ENCODE results near the gene MLLT3. TPM values are rescaled to one million over a fixed set of nuclear protein-coding genes. Genes with fewer than 3 reads are reported as not detected.

MLLT3 gene
- total RNA-seq, 1 experiment from 2014 or later: 21.6 TPM

GRCh38 chr9:20397348-20397747 lies 225.0 kb downstream of the MLLT3 start:
- Histone ChIP-seq H3K4me3 (no peak overlapping the region), H4K20me1 (ENCODE audit: insufficient read depth) (no peaks in the 10 kb centered on the region), H3K9me3 (ENCODE audit: insufficient read depth, low read depth) (no peaks in the 10 kb centered on the region), H3K4me2 (no peak overlapping the region), H3K27ac (no peak overlapping the region), H3K9me2 (ENCODE audit: insufficient read depth) (no peaks in the 10 kb centered on the region), H3F3A (ENCODE audit: insufficient read depth, low read depth) (no peaks in the 10 kb centered on the region), H3K4me1 (replicated peaks; ENCODE audit: insufficient read depth) (no peaks in the 10 kb centered on the region), H3K36me3 (ENCODE audit: low read depth) (no peaks in the 10 kb centered on the region), H2AFZ (no peak overlapping the region), H3K27me3 (ENCODE audit: insufficient read depth, low read depth) (no peaks in the 10 kb centered on the region), H3K79me2 (ENCODE audit: low read depth) (no peaks in the 10 kb centered on the region)
- POLR2A ChIA-PET (ENCODE audit: unreplicated experiment): no interaction called here
- CTCF ChIA-PET: no interaction called here
- no TSS peak for BruUV-seq (replicated peaks)
- DNase-seq: no peak
- no peak for TF ChIP-seq EZH2 (IDR thresholded peaks at IDR 0.05; ENCODE audit: low read depth)
- no peak for TF ChIP-seq CTCF (conservative IDR thresholded peaks at IDR 0.05)
- intact Hi-C loops (cut with micrococcal nuclease; ENCODE audit: unreplicated experiment): no loop called here

- no peak overlapping the region for H3K4me2 ChIP-seq
- no peaks in the 10 kb centered on the region for H3K27me3 ChIP-seq (ENCODE audit: insufficient read depth, low read depth)
- BruUV-seq (replicated peaks): no TSS peak
- H3K27ac ChIP-seq: no peak overlapping the region
- no peaks in the 10 kb centered on the region for H3K9me2 ChIP-seq (ENCODE audit: insufficient read depth)
- H3F3A ChIP-seq (ENCODE audit: insufficient read depth, low read depth): no peaks in the 10 kb centered on the region
- H3K9me3 ChIP-seq (ENCODE audit: insufficient read depth, low read depth): no peaks in the 10 kb centered on the region
- intact Hi-C loops (cut with micrococcal nuclease; ENCODE audit: unreplicated experiment): no loop called here
- no peak for DNase-seq
- ChIA-PET CTCF (no interaction called here), POLR2A (ENCODE audit: unreplicated experiment) (no interaction called here)
- no peaks in the 10 kb centered on the region for H3K4me1 ChIP-seq (replicated peaks; ENCODE audit: insufficient read depth)
- no peaks in the 10 kb centered on the region for H3K36me3 ChIP-seq (ENCODE audit: low read depth)
- no peak overlapping the region for H2AFZ ChIP-seq
- H4K20me1 ChIP-seq (ENCODE audit: insufficient read depth): no peaks in the 10 kb centered on the region
- no peak for TF ChIP-seq EZH2 (IDR thresholded peaks at IDR 0.05; ENCODE audit: low read depth)
- no peak for TF ChIP-seq CTCF (conservative IDR thresholded peaks at IDR 0.05)
- H3K4me3 ChIP-seq: no peak overlapping the region
- H3K79me2 ChIP-seq (ENCODE audit: low read depth): no peaks in the 10 kb centered on the region
These were observed 225.8 kb downstream of the MLLT3 start for GRCh38 chr9:20396509-20396908.

- intact Hi-C loops (cut with micrococcal nuclease; ENCODE audit: unreplicated experiment): no loop called here
- CTCF ChIA-PET: no interaction called here
- H3K4me1 ChIP-seq (replicated peaks; ENCODE audit: insufficient read depth): no peaks in the 10 kb centered on the region
- H3K9me3 ChIP-seq (ENCODE audit: insufficient read depth, low read depth): no peaks in the 10 kb centered on the region
- H3K9me2 ChIP-seq (ENCODE audit: insufficient read depth): no peaks in the 10 kb centered on the region
- no peak overlapping the region for H3K4me2 ChIP-seq
- no peak overlapping the region for H2AFZ ChIP-seq
- TF ChIP-seq CTCF (conservative IDR thresholded peaks at IDR 0.05) (no peak), EZH2 (IDR thresholded peaks at IDR 0.05; ENCODE audit: low read depth) (no peak)
- H3F3A ChIP-seq (ENCODE audit: insufficient read depth, low read depth): no peaks in the 10 kb centered on the region
- H3K27me3 ChIP-seq (ENCODE audit: insufficient read depth, low read depth): no peaks in the 10 kb centered on the region
- BruUV-seq (replicated peaks): no TSS peak
- no peak for DNase-seq
- POLR2A ChIA-PET (ENCODE audit: unreplicated experiment): no interaction called here
- no peak overlapping the region for H3K4me3 ChIP-seq
- H4K20me1 ChIP-seq (ENCODE audit: insufficient read depth): no peaks in the 10 kb centered on the region
- H3K79me2 ChIP-seq (ENCODE audit: low read depth): no peaks in the 10 kb centered on the region
- H3K36me3 ChIP-seq (ENCODE audit: low read depth): no peaks in the 10 kb centered on the region
- no peak overlapping the region for H3K27ac ChIP-seq
These were observed 226.6 kb downstream of the MLLT3 start for GRCh38 chr9:20395651-20396050.
